ENCODE measurements around the gene TFAP2D. TPM values are rescaled to one million over a fixed set of nuclear protein-coding genes. Genes with fewer than 3 reads are reported as not detected.

The TFAP2D gene
- total and polyA plus RNA-seq, 2 of the 4 experiments (the other 2 are of a cell fraction): not detected

GRCh38 chr6:50707191-50707590 lies 6.1 kb upstream of the TFAP2D start:
- no peak overlapping the region for H2BK5ac ChIP-seq (ENCODE audit: low read depth, low read length, poor library complexity, severe bottlenecking)
- ChIA-PET POLR2A (ENCODE audit: unreplicated experiment) (no interaction called here), CTCF (no interaction called here)
- no peak overlapping the region for H3K4me3 ChIP-seq (ENCODE audit: insufficient read depth, low read depth, low read length)
- H3K9me1 ChIP-seq (ENCODE audit: insufficient read depth, low read length): no peaks in the 10 kb centered on the region
- no peak overlapping the region for H2BK120ac ChIP-seq (ENCODE audit: low read depth, low read length)
- H4K91ac ChIP-seq (ENCODE audit: insufficient read depth, low read depth, low read length): no peak overlapping the region
- no TSS peak for BruUV-seq (replicated peaks)
- no peaks in the 10 kb centered on the region for H3K36me3 ChIP-seq (ENCODE audit: control insufficient read depth, insufficient read depth, low read length)
- no peak overlapping the region for H2BK15ac ChIP-seq (ENCODE audit: low read depth, low read length)
- WGBS, 2 experiments (ENCODE audit: extremely low coverage in 2 of 2, insufficient read length in 1 of 2): no CpG with 5 or more reads among the region's 7 CpGs
- no peak overlapping the region for H2BK20ac ChIP-seq (ENCODE audit: low read depth, low read length)
- H3K27ac ChIP-seq (ENCODE audit: insufficient read depth, low read length): no peak overlapping the region
- no peak overlapping the region for H4K5ac ChIP-seq (ENCODE audit: low read depth, low read length)
- no peak overlapping the region for H3K56ac ChIP-seq (ENCODE audit: extremely low read depth, insufficient read depth, low read length)
- no peak overlapping the region for H2AK5ac ChIP-seq (ENCODE audit: low read depth, low read length)
- no peaks in the 10 kb centered on the region for H3K9me3 ChIP-seq (ENCODE audit: control insufficient read depth, insufficient read depth, low read length)
- no peaks in the 10 kb centered on the region for H4K20me1 ChIP-seq (ENCODE audit: insufficient read depth, low read length)
- TF ChIP-seq CHD1 (IDR thresholded peaks at IDR 0.05; ENCODE audit: low read depth, low read length): no peak
- no peaks in the 10 kb centered on the region for H3K79me1 ChIP-seq (ENCODE audit: low read depth in 1 of 2, low read length in 2 of 2)
- dilution Hi-C loops (cut with HindIII; ENCODE audit: low sequenced_read_pairs, unreplicated experiment): no loop called here
- no peaks in the 10 kb centered on the region for H3K27me3 ChIP-seq (ENCODE audit: control insufficient read depth, insufficient read depth, low read length)
- H4K8ac ChIP-seq (ENCODE audit: low read depth in 2 of 2, low read length in 2 of 2): no peak overlapping the region
- DNase-seq (no peak), ATAC-seq (ENCODE audit: low read depth) (no peak)
- intact Hi-C loops (cut with micrococcal nuclease): no loop called here
- no peak overlapping the region for H3K9ac ChIP-seq (ENCODE audit: low read depth, low read length)
- no peak overlapping the region for H3K18ac ChIP-seq (ENCODE audit: low read depth, low read length)
- H3K4ac ChIP-seq (ENCODE audit: low read depth, low read length): no peak overlapping the region
- no peak overlapping the region for H2AFZ ChIP-seq (replicated peaks; ENCODE audit: low read length, poor library complexity)
- no peak overlapping the region for H3K23ac ChIP-seq (ENCODE audit: low read depth, low read length)
- H3K14ac ChIP-seq (replicated peaks; ENCODE audit: low read depth, low read length): no peak overlapping the region
- no peak overlapping the region for H2AK9ac ChIP-seq (replicated peaks; ENCODE audit: low read depth, low read length, poor library complexity)
- H3K4me1 ChIP-seq (ENCODE audit: control insufficient read depth, insufficient read depth, low read length): no peaks in the 10 kb centered on the region
- in situ Hi-C loops (cut with MboI; ENCODE audit: low sequenced_read_pairs): no loop called here
- H3K4me2 ChIP-seq (ENCODE audit: low read depth, low read length): no peak overlapping the region
